Activated T-cell treated with anti-CD3 and anti-CD28 coated beads for 48 hours (primary cell): ENCODE data around the gene HLA-DRA.
"Not testable (repeated sequence)": the region's sequence is repeated elsewhere in the genome, so short reads cannot be mapped to it uniquely, and the experiment has no call there.

Experiments used
- DNase-seq: peaks from one replicate; pipeline ENCODE4 v3.0.0-alpha.2; 2020; ENCODE audit warnings: low read depth

Gene HLA-DRA

DNA sequence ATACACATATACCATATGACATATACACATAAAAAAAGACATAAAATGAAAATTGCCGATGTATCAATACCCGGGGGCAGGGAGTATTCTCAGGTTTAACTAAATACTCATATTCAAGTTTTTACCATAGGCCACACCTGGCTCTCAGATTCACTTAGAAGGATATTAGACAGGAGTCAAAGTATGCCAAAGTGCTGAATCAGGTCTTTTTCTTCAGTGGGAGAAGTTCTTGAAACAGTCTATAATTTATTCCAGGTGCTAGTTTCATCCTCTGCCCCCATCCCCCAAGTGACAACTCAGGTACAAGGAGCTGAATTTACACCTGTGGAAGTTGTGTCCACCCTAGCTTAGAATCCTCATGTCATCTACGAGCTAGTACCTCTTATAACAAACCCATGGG lies 8.5 kb upstream of the HLA-DRA start:
- no peak for DNase-seq

DNA sequence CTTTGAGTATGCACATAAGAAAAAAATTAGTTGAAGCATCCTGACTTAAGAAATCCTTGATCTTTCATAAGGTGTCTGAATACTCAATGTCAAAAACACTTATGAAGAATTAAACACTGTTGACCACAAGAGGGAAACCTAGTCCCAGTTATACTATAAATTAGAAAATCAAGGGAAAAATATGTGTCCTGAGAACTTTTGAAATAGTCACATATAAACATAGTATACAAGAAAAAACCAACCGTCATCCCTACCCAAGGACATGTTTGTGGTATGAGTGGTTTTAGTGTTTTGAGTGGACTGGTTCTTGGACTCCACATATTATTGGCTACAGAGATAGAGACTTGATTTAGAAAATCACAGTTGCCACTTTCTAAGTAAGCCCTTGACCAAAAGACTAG lies 7.6 kb upstream of the HLA-DRA start:
- no peak for DNase-seq

DNA sequence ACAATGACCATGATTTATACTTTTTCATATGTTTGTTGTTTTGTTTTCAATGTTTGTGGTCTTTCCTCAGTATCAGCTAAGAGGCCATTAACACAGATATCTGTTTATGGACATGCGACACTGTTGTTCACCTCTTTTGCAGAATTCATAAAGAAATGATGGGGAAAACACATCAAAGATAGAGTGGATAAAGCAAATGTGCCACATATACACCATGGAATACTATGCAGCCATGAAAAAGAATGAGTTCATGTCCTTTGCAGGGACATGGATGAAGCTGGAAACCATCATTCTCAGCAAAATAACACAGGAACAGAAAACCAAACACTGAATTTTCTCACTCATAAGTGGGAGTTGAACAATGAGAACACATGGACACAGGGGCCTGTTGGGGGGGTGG lies 5.7 kb upstream of the HLA-DRA start:
- not testable (repeated sequence) for DNase-seq

DNA sequence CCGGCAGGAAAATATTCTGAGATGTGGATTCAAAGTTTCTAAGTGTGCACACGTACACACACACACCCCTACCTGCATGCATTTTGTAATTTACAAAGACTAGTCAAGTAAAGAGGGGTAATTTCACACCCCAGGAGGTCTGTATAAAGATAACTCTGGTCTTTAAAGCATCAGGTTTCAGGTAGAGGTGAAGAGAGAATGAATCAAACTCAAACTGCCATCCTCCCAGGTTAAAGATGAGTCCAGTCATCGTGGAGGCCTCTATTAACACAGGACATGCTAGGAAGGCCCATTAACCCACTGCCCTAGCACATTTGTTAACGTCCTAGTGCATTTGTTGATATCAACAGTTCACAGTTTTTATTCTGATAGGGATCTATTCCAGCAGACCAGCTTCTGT lies 3.5 kb upstream of the HLA-DRA start:
- no peak for DNase-seq

GRCh38 chr6:32436995-32437836 lies 2.5 kb upstream of the HLA-DRA start:
- DNase-seq: no peak

DNA sequence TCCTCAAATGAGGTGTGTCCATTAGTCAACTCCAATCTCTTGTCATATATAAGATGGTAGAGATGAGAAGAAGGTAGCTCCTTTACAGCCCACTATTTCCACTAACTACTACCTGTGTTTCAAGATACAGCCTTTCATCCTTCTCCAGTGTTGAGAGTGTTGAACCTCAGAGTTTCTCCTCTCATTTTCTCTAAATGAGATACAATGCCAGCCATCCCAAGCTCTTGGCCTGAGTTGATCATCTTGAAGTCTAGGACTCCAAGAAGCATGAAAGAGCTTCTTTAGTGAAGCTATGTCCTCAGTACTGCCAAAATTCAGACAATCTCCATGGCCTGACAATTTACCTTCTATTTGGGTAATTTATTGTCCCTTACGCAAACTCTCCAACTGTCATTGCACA lies 548 bp upstream of the HLA-DRA start:
- no peak for DNase-seq

GRCh38 chr6:32442243-32442667 lies 2.6 kb downstream of the HLA-DRA start:
- DNase-seq: no peak

GRCh38 chr6:32442977-32443552 lies 3.4 kb downstream of the HLA-DRA start:
- DNase-seq: no peak

GRCh38 chr6:32444433-32444832 lies 4.7 kb downstream of the HLA-DRA start:
- DNase-seq: no peak

DNA sequence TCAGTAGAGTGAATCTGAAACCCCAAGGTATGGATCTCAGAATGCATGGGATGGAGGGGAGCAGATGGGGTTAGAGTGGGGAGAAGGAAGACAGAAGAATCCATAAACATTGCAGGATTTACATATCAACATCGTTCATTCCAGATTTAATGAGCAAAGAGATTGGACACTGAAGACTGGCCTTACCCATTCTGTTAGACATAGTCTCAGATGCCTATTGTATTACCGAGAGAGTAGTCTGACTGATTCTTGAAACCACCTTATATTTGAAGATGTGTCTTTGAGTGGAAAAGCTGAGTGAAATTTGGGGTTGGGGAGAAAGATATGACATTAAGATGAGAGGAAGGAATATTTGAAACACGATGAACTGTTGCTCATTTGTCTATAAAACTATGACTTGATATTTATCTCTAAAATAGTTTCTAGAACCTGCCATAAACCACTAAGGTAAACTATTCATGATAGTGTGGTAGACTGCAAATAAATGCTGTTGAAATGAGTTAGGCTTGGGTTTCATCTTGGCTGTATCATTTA lies 5.7 kb downstream of the HLA-DRA start:
- no peak for DNase-seq

DNA sequence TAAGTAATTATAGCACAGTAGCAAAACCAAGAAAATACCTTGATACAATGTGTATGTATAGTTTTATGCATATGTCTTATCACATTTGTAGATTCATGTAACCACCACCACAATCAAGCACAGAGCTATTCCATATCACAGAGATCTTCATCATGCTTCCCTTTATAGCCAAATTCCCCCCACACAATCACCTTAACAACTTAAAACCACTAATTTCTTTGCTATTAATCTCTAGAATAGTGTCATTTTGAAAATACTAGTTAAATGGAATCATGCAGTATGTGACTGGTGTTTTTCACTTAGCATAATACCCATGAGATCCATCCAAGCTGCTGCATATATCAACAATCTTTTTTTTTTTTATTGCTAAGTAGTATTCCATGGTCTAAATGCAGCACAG lies 8.2 kb downstream of the HLA-DRA start:
- DNase-seq: no peak

DNA sequence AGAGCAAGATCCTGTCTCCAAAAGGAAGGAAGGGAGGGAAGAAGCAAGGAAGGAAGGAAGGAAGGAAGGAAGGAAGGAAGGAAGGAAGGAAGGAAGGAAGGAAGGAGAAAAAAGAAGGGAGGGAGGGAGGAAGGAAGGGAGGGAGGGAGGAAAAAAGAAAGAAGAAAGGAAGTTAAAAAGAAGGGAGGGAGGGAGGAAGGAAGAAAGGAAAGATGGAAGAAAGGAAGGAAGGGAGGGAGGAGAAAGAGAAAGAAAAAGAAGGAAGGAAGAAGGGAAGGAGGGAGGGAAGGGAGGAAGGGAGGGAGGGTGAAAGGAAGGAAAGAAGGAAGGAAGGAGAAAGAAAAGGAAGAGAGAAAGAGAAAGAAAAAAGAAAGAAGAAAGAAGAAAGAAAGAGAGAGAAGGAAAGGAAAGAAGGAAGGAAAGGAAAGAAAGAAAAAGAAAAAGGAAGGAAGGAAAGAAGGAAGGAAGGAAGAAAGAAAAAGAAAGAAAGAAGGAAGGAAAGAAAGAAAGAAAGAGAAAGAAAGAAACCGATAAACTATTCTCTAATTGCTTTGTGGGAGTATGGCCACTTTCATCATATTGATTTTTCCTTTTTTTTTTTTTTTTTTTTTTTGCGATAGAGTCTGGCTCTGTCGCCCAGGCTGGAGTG lies 9.5 kb downstream of the HLA-DRA start:
- DNase-seq: no peak

DNA sequence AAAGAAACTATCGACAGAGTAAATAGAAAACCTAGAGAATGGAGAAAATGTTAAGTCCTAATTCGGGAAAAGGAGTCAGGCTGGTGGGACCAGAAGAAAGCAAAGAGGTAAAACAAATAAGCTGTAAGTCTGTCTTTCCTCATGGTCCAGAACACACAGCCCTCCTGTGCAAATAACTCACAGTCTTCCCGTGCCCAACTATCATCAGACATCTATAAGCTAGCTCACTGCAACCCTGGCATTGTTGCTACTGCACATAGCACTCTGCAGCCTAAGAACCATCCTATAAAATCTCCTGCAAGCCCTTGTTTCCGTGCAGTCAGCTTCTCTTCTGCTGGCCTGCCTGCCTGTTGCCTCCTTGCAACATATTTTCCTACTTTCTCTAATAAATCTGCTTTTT lies 17.4 kb downstream of the HLA-DRA start:
- no peak for DNase-seq

GRCh38 chr6:32459781-32460424 lies 20.2 kb downstream of the HLA-DRA start:
- DNase-seq: no peak

DNA sequence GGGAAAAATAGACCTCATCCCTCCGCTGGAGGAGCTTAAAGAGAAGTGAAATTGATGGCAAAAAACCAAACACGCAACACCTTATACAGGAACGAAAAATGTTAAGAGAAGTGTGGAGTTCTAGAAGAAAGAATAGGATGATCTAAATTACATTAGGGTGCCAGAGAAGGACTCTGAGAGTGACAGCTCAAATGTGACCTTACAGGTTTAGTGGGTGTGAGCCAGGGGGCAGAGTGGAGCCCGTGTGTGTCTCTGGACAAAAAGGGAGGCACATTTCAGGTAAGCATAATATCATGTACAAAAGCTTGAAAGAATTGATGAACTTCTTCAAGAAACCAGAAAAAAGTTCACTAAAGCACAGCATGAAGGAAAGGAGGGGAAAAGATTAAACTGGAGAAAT lies 20.8 kb downstream of the HLA-DRA start:
- DNase-seq: no peak

- DNase-seq: no peak
Measured at GRCh38 chr6:32461493-32461892, 21.8 kb downstream of the HLA-DRA start.

- peak; percentile 62 for DNase-seq
Measured at GRCh38 chr6:32462609-32463008, 22.9 kb downstream of the HLA-DRA start.

DNA sequence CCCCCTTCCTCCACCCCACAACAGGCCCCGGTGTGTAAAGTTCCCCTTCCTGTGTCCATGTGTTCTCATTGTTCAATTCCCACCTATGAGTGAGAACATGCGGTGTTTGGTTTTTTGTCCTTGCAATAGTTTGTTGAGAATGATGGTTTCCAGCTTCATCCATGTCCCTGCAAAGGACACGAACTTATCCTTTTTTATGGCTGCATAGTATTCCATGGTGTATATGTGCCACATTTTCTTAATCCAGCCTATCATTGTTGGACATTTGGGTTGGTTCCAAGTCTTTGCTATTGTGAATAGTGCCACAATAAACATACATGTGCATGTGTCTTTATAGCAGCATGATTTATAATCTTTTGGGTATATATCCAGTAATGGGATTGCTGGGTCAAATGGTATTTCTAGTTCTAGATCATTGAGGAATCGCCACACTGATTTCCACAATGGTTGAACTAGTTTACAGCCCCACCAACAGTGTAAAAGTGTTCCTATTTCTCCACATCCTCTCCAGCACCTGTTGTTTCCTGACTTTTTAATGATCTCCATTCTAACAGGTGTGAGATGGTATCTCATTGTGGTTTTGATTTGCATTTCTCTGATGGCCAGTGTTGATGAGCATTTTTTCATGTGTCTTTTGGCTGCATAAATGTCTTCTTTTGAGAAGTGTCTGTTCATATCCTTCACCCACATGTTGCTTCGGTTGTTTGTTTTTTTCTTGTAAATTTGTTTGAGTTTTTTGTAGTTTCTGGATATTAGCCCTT lies 28.2 kb downstream of the HLA-DRA start:
- not testable (repeated sequence) for DNase-seq

DNA sequence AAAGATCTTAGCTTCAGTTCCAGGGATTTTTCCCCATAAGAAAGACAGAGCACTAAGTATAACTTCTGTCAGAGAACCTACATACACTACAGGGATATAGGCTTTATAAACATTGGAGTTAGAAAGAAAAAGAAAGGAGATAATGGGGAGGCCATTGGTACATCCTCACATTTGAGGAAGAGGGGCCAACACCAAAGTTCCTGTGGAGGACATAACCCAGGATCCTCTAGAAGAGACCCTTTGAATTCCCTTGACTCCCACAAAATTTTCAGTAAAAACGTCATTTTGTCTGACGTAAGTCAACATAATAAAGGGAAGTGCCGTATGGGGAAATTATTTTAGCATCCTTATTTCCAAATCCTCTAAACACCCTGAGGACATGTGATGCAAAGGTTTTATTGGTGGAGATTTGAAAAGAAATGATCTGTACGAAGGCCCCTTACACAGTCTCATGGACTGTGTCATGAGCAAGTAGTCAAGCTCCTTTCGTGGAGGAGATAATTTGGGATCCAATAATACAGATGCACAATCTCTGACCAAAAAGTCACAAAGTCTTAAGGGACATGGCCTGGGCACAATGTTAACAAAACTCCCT lies 33.2 kb downstream of the HLA-DRA start:
- DNase-seq: no peak

- DNase-seq: not testable (repeated sequence)
Measured at GRCh38 chr6:32473376-32474348, 34.0 kb downstream of the HLA-DRA start.
